Stimulated activated CD4-positive, alpha-beta T cell treated with anti-CD3 and anti-CD28 coated beads, Interleukin-1b, Interleukin-23, amount 100 ng/mL, for 4 hours (primary cell): Measurements from ENCODE around the gene ITGB1.

Source experiments
- DNase-seq, 2 donors: peaks; one replicate each; pipeline ENCODE4 v3.0.0-alpha.2; 2020; ENCODE audit warnings: low read depth in 2 of 2

ITGB1 gene

GRCh38 chr10:32889631-32890212, 68.3 kb downstream of the ITGB1 start:
- DNase-seq = no peak

GRCh38 chr10:32888161-32888927, 69.7 kb downstream of the ITGB1 start:
- DNase-seq = no peak

GRCh38 chr10:32887481-32887880, 70.5 kb downstream of the ITGB1 start:
- DNase-seq = no peak

GRCh38 chr10:32882076-32882475, 76.0 kb downstream of the ITGB1 start:
- no peak for DNase-seq

- no peak for DNase-seq
Observed at GRCh38 chr10:32878646-32879045, 79.4 kb downstream of the ITGB1 start.

- no peak for DNase-seq
Observed at GRCh38 chr10:32877915-32878314, 80.1 kb downstream of the ITGB1 start.

- no peak for DNase-seq
Observed at GRCh38 chr10:32865170-32865569, 92.9 kb downstream of the ITGB1 start.

- DNase-seq = no peak
Observed at GRCh38 chr10:32854435-32854834, 103.6 kb downstream of the ITGB1 start.

- DNase-seq = no peak
Observed at GRCh38 chr10:32851301-32851700, 106.7 kb downstream of the ITGB1 start.
